Small intestine (tissue), 16 donors: Measurements from ENCODE around the gene NECTIN1. TPM values are rescaled to one million over a fixed set of nuclear protein-coding genes. Genes with fewer than 3 reads are reported as not detected.

Experiments used
- DNase-seq, 2 donors: peaks; one replicate each; pipeline versions ENCODE4 v3.0.0 to v3.0.0-alpha.2; 2013
- FAIRE-seq: peaks from 2 replicates; lab custom pipeline; 2012; peaks lifted over from hg19 to GRCh38; lab: Jason Lieb, UNC
- H3K27ac ChIP-seq, 3 donors: one replicate each; pipeline ENCODE4 v1.5.1; 2013; ENCODE audit warnings: low read length in 2 of 3, mild to moderate bottlenecking in 2 of 3, control low read depth in 1 of 3, inconsistent platforms in 1 of 3, low read depth in 1 of 3, moderate library complexity in 1 of 3
- H3K27me3 ChIP-seq, 3 donors: one replicate each; pipeline ENCODE4 v1.6.1; 2013; ENCODE audit warnings: low read length in 3 of 3, inconsistent platforms in 1 of 3; ENCODE audit not compliant: control insufficient read depth in 3 of 3, insufficient read depth in 3 of 3
- H3K36me3 ChIP-seq, 3 donors: one replicate each; pipeline ENCODE4 v1.6.1; 2013; ENCODE audit warnings: low read length in 3 of 3, inconsistent platforms in 1 of 3, low read depth in 1 of 3, mild to moderate bottlenecking in 1 of 3, moderate library complexity in 1 of 3; ENCODE audit not compliant: control insufficient read depth in 3 of 3, insufficient read depth in 2 of 3
- H3K4me1 ChIP-seq, 3 donors: one replicate each; pipeline ENCODE4 v1.6.1; 2013; ENCODE audit warnings: low read length in 2 of 3, inconsistent platforms in 1 of 3, low read depth in 1 of 3, mild to moderate bottlenecking in 1 of 3, moderate library complexity in 1 of 3; ENCODE audit not compliant: control insufficient read depth in 3 of 3, insufficient read depth in 2 of 3
- H3K4me3 ChIP-seq, 3 donors: one replicate each; pipeline ENCODE4 v1.5.1; 2013; ENCODE audit warnings: low read length in 3 of 3, control low read depth in 1 of 3, inconsistent platforms in 1 of 3, low read depth in 1 of 3, mild to moderate bottlenecking in 1 of 3, moderate library complexity in 1 of 3
- H3K9me3 ChIP-seq, 2 donors: one replicate each; pipeline ENCODE4 v1.6.1; 2013; ENCODE audit warnings: low read depth in 1 of 2, low read length in 1 of 2; ENCODE audit not compliant: control insufficient read depth in 2 of 2, insufficient read depth in 1 of 2
- WGBS, 3 donors: extraction: QIAGEN DNeasy Blood & Tissue Kit; methylation state at CpG; one replicate each; pipeline ENCODE4 v1.1.7; 2013; 5-methylcytosine and 5-hydroxymethylcytosine counted together
- long read RNA-seq, 10 donors: transcript quantifications; one replicate each; lab custom pipeline, GENCODE V29; 2026
- polyA plus RNA-seq, 4 donors: library from polyadenylated mRNA; stranded (reverse) in 3 of 4; unstranded in 1 of 4; fragments of 200-250 nt in 3 of 4; fragments of 120-200 nt in 1 of 4; gene quantifications; one replicate each; pipeline versions ENCODE4 v1.2.1 to v1.2.3, GENCODE V29; 2013
- donor health status: healthy with polysubstance abuse.
- donor health status: control.
- donor health status: control.
- donor health status: Bipolar disorder and iron deficiency.
- donor health status: healthy.

The NECTIN1 gene, protein sequence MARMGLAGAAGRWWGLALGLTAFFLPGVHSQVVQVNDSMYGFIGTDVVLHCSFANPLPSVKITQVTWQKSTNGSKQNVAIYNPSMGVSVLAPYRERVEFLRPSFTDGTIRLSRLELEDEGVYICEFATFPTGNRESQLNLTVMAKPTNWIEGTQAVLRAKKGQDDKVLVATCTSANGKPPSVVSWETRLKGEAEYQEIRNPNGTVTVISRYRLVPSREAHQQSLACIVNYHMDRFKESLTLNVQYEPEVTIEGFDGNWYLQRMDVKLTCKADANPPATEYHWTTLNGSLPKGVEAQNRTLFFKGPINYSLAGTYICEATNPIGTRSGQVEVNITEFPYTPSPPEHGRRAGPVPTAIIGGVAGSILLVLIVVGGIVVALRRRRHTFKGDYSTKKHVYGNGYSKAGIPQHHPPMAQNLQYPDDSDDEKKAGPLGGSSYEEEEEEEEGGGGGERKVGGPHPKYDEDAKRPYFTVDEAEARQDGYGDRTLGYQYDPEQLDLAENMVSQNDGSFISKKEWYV
- polyA plus RNA-seq = 10 to 100 TPM in 2 of 4 donors, 1 to 10 TPM in 2; 2.7 to 32.8 (median 11.7) TPM
- long read RNA-seq, donor 1, full-length matches to known transcripts = 3 of 3 reads
- long read RNA-seq, donor 1, partial matches to known transcripts = 0 of 3 reads
- long read RNA-seq, donor 1, other reads (novel, unspliced or antisense) = 0 of 3 reads
- long read RNA-seq, donor 2, full-length matches to known transcripts = 4 of 4 reads
- long read RNA-seq, donor 2, partial matches to known transcripts = 0 of 4 reads
- long read RNA-seq, donor 2, other reads (novel, unspliced or antisense) = 0 of 4 reads
- long read RNA-seq, donor 3, partial matches to known transcripts = 6 of 8 reads
- long read RNA-seq, donor 3, other reads (novel, unspliced or antisense) = 0 of 8 reads
- long read RNA-seq, donor 4 = 0 reads
- long read RNA-seq, donor 5, full-length matches to known transcripts = 1 of 1 reads
- long read RNA-seq, donor 5, partial matches to known transcripts = 0 of 1 reads
- long read RNA-seq, donor 5, other reads (novel, unspliced or antisense) = 0 of 1 reads
- long read RNA-seq, donor 6, full-length matches to known transcripts = 4 of 4 reads
- long read RNA-seq, donor 6, partial matches to known transcripts = 0 of 4 reads
- long read RNA-seq, donor 6, other reads (novel, unspliced or antisense) = 0 of 4 reads
- long read RNA-seq, donor 7 = 0 reads
- long read RNA-seq, donor 8 = 0 reads
- long read RNA-seq, donor 9, full-length matches to known transcripts = 1 of 1 reads
- long read RNA-seq, donor 9, partial matches to known transcripts = 0 of 1 reads
- long read RNA-seq, donor 9, other reads (novel, unspliced or antisense) = 0 of 1 reads
- long read RNA-seq, donor 10, full-length matches to known transcripts = 4 of 4 reads
- long read RNA-seq, donor 10, partial matches to known transcripts = 0 of 4 reads
- long read RNA-seq, donor 10, other reads (novel, unspliced or antisense) = 0 of 4 reads

DNA sequence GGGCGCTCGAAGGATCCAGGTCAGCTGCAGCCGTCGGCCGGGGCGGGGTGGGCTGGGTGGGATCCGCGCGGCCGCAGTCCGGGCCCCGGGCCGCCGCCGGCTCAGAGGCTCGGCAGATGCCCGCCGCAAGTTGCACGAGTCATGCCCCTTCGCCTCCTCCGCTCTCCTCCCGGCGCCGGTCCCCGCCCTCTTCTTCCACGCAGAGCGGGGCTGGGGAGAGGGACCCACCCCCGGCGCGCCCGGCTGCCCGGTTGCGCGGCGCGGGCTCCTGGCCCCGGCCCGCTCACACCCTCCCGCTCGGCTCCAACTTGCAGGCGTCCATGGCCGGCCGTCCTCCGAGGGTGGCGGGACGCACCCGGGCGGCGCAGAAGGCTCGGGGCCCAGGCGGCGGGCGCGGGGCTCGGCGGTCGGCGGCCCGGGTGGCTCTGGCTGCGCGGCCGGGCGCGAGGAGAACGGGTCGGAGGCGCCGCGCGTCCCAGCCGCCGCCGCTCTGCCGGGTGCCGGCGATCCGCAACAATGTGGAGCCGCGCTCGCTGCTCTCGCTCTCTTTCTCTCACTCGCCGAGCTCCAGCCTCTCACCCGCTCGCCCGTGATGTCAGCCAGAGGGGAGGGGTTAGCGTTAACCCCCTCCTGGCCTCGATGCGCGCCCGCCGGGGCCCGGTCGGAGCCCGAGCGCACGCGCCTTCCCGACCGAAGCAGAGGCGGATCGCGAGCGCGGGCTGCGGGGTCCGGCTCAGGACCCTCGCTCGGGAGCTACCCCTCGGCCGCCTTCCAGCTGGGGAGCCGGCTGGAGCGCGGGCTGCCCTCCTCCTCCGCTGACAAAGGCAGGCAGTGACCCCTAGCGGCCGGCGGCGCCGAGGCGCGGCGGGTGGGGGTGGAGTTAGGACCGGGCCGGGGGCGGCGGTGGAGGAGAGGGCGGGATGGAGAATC is at the start of gene NECTIN1:
Gene NECTIN1 (minus strand): TSS at position 550 of the 930 bp plus-strand sequence. CDS start 647 bp downstream, outside the sequence.
- DNase-seq = peak; percentile 85 to 96
- 0 to 1% (median 0%) methylated on average over 80 to 128 of the region's 128 CpGs for WGBS, 3 donors
- FAIRE-seq = no peak
- Histone ChIP-seq H3K9me3 (no peaks in the 10 kb centered on the region), H3K4me3 (peak within 1 kb of the TSS; percentile 69 to 84 (median 80)), H3K4me1 (peaks cover 2 to 39% (median 5%) of the 10 kb centered on the region in 3 donors), H3K27ac (peak within 1 kb of the TSS; percentile 76 to 86 (median 80)), H3K36me3 (peaks cover 0 to 14% (median 0%) of the 10 kb centered on the region in 3 donors), H3K27me3 (no peaks in the 10 kb centered on the region)

- peaks cover 0 to 3% of the 10 kb centered on the region in 2 donors for H3K9me3 ChIP-seq
- WGBS, 3 donors = 68 to 86% (median 82%) methylated on average over 15 of the region's 15 CpGs
- no peaks in the 10 kb centered on the region for H3K36me3 ChIP-seq
- no peaks in the 10 kb centered on the region for H3K4me1 ChIP-seq
- DNase-seq (no peak), FAIRE-seq (no peak)
- H3K27me3 ChIP-seq = peaks cover 0 to 21% (median 0%) of the 10 kb centered on the region in 3 donors
- no peak overlapping the region for H3K27ac ChIP-seq
- H3K4me3 ChIP-seq = no peak overlapping the region
Observed at GRCh38 chr11:119778391-119779194, 49.6 kb upstream of the NECTIN1 start.

DNA sequence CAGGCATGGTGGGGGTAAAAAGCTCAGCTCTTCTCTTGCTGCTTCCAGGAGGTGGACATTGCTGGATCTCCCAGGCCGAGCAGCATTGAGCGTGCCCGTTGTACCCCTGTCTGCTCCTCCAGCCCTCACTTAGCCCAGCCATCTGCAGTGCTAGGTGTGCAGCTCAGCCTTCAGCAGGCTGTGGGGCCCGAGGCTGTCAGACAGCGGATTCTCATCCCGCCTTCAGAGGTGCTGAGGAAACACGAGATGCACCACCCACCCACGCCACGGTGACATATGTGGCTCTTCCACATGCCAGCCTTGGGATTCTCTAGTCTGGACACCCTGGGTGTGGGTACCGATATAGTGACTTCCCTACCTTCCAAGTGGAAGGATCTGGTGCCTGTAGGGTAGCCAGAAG is 48.9 kb upstream of the NECTIN1 start:
- no peak for DNase-seq
- no peaks in the 10 kb centered on the region for H3K36me3 ChIP-seq
- no peak for FAIRE-seq
- H3K27me3 ChIP-seq = peaks cover 0 to 21% (median 0%) of the 10 kb centered on the region in 3 donors
- H3K4me3 ChIP-seq = no peak overlapping the region
- H3K9me3 ChIP-seq = no peaks in the 10 kb centered on the region
- H3K27ac ChIP-seq = no peak overlapping the region
- H3K4me1 ChIP-seq = no peaks in the 10 kb centered on the region
- 84 to 89% (median 86%) methylated on average over 10 of the region's 10 CpGs for WGBS, 3 donors

DNA sequence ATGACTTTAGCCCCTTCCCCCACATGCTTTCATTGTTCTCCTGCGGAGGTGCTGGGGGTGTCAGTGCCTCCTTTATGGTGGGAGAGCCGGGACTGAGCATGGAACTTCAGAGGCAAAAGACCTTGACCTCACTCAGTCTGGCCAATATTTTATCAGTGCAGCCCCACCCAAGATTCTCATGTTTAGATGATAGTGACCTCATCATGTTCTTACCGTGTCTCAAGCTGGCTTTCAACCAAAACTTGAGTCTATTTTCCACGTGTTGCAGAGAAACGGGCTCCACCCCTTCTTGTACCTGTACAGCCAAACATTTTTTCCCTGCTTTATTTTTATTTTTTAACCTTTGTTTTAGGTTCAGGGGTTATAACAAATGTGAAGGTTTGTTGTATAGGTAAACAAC is 47.7 kb upstream of the NECTIN1 start:
- Histone ChIP-seq H3K4me3 (no peak overlapping the region), H3K27ac (no peak overlapping the region), H3K36me3 (no peaks in the 10 kb centered on the region), H3K27me3 (peaks cover 0 to 16% (median 0%) of the 10 kb centered on the region in 3 donors), H3K4me1 (no peaks in the 10 kb centered on the region), H3K9me3 (no peaks in the 10 kb centered on the region)
- FAIRE-seq (no peak), DNase-seq (peak in 1 of 2 donors; percentile 7)
- WGBS, 3 donors = 19 to 44% (median 36%) methylated on average over 5 of the region's 5 CpGs

GRCh38 chr11:119776031-119776636 is 47.1 kb upstream of the NECTIN1 start:
- Histone ChIP-seq H3K9me3 (no peaks in the 10 kb centered on the region), H3K4me3 (no peak overlapping the region), H3K27me3 (peaks cover 0 to 15% (median 0%) of the 10 kb centered on the region in 3 donors), H3K27ac (no peak overlapping the region), H3K36me3 (no peaks in the 10 kb centered on the region), H3K4me1 (no peaks in the 10 kb centered on the region)
- FAIRE-seq (no peak), DNase-seq (no peak)
- 47 to 66% (median 62%) methylated on average over 4 of the region's 4 CpGs for WGBS, 3 donors

GRCh38 chr11:119774172-119774763 is 45.3 kb upstream of the NECTIN1 start:
- H3K27ac ChIP-seq = no peak overlapping the region
- no peaks in the 10 kb centered on the region for H3K36me3 ChIP-seq
- DNase-seq = peak; percentile 15 to 58
- peaks cover 0 to 8% (median 0%) of the 10 kb centered on the region in 3 donors for H3K27me3 ChIP-seq
- WGBS, 3 donors = 91 to 100% (median 100%) methylated on average over 1 of the region's 1 CpG
- no peak for FAIRE-seq
- no peak overlapping the region for H3K4me3 ChIP-seq
- H3K4me1 ChIP-seq = no peaks in the 10 kb centered on the region
- no peaks in the 10 kb centered on the region for H3K9me3 ChIP-seq
